ENCODE measurements around the gene KIAA2012. TPM values are rescaled to one million over a fixed set of nuclear protein-coding genes. Genes with fewer than 3 reads are reported as not detected.

Gene KIAA2012
- total and polyA plus RNA-seq, 2 of the 8 experiments (the other 6 are each of a cell fraction or from before 2014, with no cell fraction given), result not detected

DNA sequence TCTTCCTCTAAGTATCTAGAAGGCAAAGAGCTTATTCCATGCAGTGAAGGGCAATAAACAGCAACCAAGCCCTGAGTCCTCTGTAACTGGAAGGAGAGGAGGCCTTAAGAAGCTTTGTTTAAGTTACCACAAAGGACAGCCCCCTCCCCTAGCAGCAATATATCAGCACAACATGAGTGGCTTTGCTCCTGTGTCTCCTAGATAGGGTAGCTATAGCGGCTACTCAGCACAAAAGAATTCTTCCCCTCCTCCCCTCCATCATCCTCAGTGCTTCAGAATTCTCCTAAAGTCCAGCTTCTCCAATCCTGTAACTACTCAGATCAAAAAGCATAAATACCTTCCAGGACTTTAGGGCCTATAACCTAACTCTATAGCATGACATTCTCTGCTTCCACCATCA is 148.8 kb downstream of the KIAA2012 start:
- FAIRE-seq (no peak), DNase-seq (ENCODE audit: low read depth in 1 of 2, low spot score in 2 of 2) (no peak)
- H3K4me1 ChIP-seq (replicated peaks in 1 of 4; ENCODE audit: control insufficient read depth in 3 of 4, insufficient read depth in 4 of 4, low read length in 3 of 4), result peaks cover 0 to 3% (median 0%) of the 10 kb centered on the region in 4 experiments; a peak in 2 of 7 replicates
- H4K91ac ChIP-seq (replicated peaks; ENCODE audit: insufficient read length, low read length), result no peak overlapping the region
- H2AK5ac ChIP-seq (ENCODE audit: low read depth, low read length), result no peak overlapping the region
- H3K14ac ChIP-seq (ENCODE audit: insufficient read length), result no peak overlapping the region
- no peak overlapping the region for H2AFZ ChIP-seq (ENCODE audit: low read length)
- no peaks in the 10 kb centered on the region for H3K79me1 ChIP-seq (ENCODE audit: low read depth, low read length)
- no peak overlapping the region for H2BK120ac ChIP-seq (replicated peaks; ENCODE audit: low read depth, low read length)
- 65% methylated on average over 1 of the region's 1 CpG; no CpG with 5 or more reads in 1 of the 2 experiments for WGBS, 2 experiments (ENCODE audit: extremely low coverage in 1 of 2, insufficient coverage in 1 of 2, insufficient read length in 1 of 2, insufficient replicate concordance in 2 of 2, low coverage in 1 of 2, low lambda C conversion rate in 2 of 2, missing lambda C conversion rate in 1 of 2)
- peaks cover 12 to 93% of the 10 kb centered on the region in 2 experiments for H3K79me2 ChIP-seq (ENCODE audit: control insufficient read depth in 1 of 2, insufficient read depth in 2 of 2, low read length in 2 of 2)
- H2BK5ac ChIP-seq (ENCODE audit: low read depth, low read length), result no peak overlapping the region
- CTCF ChIA-PET (ENCODE audit: partially characterized antibody), result interaction anchor here (0.6 to 1.1 kb wide), 5 partner anchors 10 to 176 kb away, joined by 3 to 5 read pairs (median 3); no protein-coding TSS in a partner anchor
- no peak overlapping the region for H2BK15ac ChIP-seq (ENCODE audit: low read length)
- no peak overlapping the region for H4K5ac ChIP-seq (ENCODE audit: insufficient read length, low read depth, low read length)
- peaks cover 0 to 33% (median 8%) of the 10 kb centered on the region in 4 experiments; a peak in 4 of 8 replicates for H3K36me3 ChIP-seq (ENCODE audit: control insufficient read depth in 2 of 4, insufficient read depth in 4 of 4, low read length in 3 of 4)
- H3K56ac ChIP-seq (replicated peaks; ENCODE audit: insufficient read length, low read depth, low read length), result no peak overlapping the region
- H3K27ac ChIP-seq (ENCODE audit: low read depth, low read length), result no peak overlapping the region
- H3K4ac ChIP-seq (replicated peaks; ENCODE audit: insufficient read length, low read depth, low read length), result no peak overlapping the region
- no peak overlapping the region for H4K8ac ChIP-seq (ENCODE audit: extremely low read depth, insufficient read depth, low read length)
- H3K4me3 ChIP-seq (ENCODE audit: extremely low read depth in 1 of 4, insufficient read depth in 2 of 4, low read depth in 3 of 4, low read length in 4 of 4), result no peak overlapping the region
- no peaks in the 10 kb centered on the region for H3K9me3 ChIP-seq (ENCODE audit: insufficient read depth in 2 of 2, low read depth in 1 of 2, low read length in 1 of 2)
- H3K23me2 ChIP-seq (ENCODE audit: low read depth, low read length), result no peaks in the 10 kb centered on the region
- no peak overlapping the region for H2BK12ac ChIP-seq (ENCODE audit: low read depth, low read length)
- no peak overlapping the region for H3K18ac ChIP-seq (ENCODE audit: extremely low read depth, low read length)
- POLR2A ChIA-PET (ENCODE audit: partially characterized antibody), result interaction anchor here (0.6 to 2.3 kb wide), 5 partner anchors 8 to 1426 kb away, joined by 3 to 15 read pairs (median 3); partner anchors contain the start of gene SUMO1
- no peak overlapping the region for H3K23ac ChIP-seq (ENCODE audit: insufficient read length)
- H2BK20ac ChIP-seq (ENCODE audit: low read length), result no peak overlapping the region
- H4K20me1 ChIP-seq (replicated peaks in 1 of 2; ENCODE audit: control insufficient read depth in 1 of 2, insufficient read depth in 2 of 2, low read length in 2 of 2), result peaks cover 7 to 16% of the 10 kb centered on the region in 2 experiments
- no peaks in the 10 kb centered on the region for H3K27me3 ChIP-seq (replicated peaks in 1 of 4; ENCODE audit: control insufficient read depth in 3 of 4, extremely low read depth in 1 of 4, insufficient read depth in 3 of 4, low read length in 3 of 4)
- no peak overlapping the region for H3K4me2 ChIP-seq (ENCODE audit: insufficient read depth in 1 of 2, low read depth in 2 of 2, low read length in 2 of 2)
- no peak overlapping the region for H3K9ac ChIP-seq (replicated peaks in 1 of 4; ENCODE audit: extremely low read depth in 1 of 4, low read depth in 3 of 4, low read length in 3 of 4)
- no peak for TF ChIP-seq BCL11A (IDR thresholded peaks at IDR 0.05; ENCODE audit: low read depth in 2 of 2, low read length in 2 of 2)
- TF ChIP-seq BRCA1 (IDR thresholded peaks at IDR 0.05; ENCODE audit: low read depth, low read length), result no peak
- TF ChIP-seq GABPA (IDR thresholded peaks at IDR 0.05; ENCODE audit: borderline replicate concordance, insufficient read depth, low read length), result no peak
- no peak for TF ChIP-seq KDM4A (IDR thresholded peaks at IDR 0.05; ENCODE audit: low read depth, low read length, severe bottlenecking)
- TF ChIP-seq CEBPB (IDR thresholded peaks at IDR 0.05; ENCODE audit: low read depth, low read length), result no peak
- no peak for TF ChIP-seq TCF12 (IDR thresholded peaks at IDR 0.05; ENCODE audit: low read depth, low read length)
- TF ChIP-seq, protein P1, sequence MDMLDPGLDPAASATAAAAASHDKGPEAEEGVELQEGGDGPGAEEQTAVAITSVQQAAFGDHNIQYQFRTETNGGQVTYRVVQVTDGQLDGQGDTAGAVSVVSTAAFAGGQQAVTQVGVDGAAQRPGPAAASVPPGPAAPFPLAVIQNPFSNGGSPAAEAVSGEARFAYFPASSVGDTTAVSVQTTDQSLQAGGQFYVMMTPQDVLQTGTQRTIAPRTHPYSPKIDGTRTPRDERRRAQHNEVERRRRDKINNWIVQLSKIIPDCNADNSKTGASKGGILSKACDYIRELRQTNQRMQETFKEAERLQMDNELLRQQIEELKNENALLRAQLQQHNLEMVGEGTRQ (IDR thresholded peaks at IDR 0.05; ENCODE audit: low read length), result no peak

Data from H1 (cell line).